ENCODE results near the gene RBBP9. TPM values are rescaled to one million over a fixed set of nuclear protein-coding genes. Genes with fewer than 3 reads are reported as not detected.

RBBP9 gene
- polyA plus RNA-seq, 1 experiment: 8.5 TPM

- no peak overlapping the region for H3K4me3 ChIP-seq (ENCODE audit: low read depth, low read length)
- POLR2A ChIA-PET: no interaction called here
- CTCF ChIA-PET: no interaction called here
- no peak for DNase-seq (ENCODE audit: low read depth)
- H3K27me3 ChIP-seq (ENCODE audit: control insufficient read depth, insufficient read depth, low read length): no peaks in the 10 kb centered on the region
- TF ChIP-seq, protein P1, sequence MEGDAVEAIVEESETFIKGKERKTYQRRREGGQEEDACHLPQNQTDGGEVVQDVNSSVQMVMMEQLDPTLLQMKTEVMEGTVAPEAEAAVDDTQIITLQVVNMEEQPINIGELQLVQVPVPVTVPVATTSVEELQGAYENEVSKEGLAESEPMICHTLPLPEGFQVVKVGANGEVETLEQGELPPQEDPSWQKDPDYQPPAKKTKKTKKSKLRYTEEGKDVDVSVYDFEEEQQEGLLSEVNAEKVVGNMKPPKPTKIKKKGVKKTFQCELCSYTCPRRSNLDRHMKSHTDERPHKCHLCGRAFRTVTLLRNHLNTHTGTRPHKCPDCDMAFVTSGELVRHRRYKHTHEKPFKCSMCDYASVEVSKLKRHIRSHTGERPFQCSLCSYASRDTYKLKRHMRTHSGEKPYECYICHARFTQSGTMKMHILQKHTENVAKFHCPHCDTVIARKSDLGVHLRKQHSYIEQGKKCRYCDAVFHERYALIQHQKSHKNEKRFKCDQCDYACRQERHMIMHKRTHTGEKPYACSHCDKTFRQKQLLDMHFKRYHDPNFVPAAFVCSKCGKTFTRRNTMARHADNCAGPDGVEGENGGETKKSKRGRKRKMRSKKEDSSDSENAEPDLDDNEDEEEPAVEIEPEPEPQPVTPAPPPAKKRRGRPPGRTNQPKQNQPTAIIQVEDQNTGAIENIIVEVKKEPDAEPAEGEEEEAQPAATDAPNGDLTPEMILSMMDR (IDR thresholded peaks at IDR 0.05; ENCODE audit: insufficient read depth, low read depth, low read length): no peak
- H3K36me3 ChIP-seq (ENCODE audit: control insufficient read depth, insufficient read depth, low read length): no peaks in the 10 kb centered on the region
Measured at GRCh38 chr20:18436847-18437246, 60.2 kb downstream of the RBBP9 start.

Small RNA genes lying within 50 kb of the gene (small RNA-seq; reads per million reads assigned to genes)
- not detected for gene MIR3192 (ENCODE audit: insufficient read length, low read depth, low replicate concordance)

Other genes starting within 250 kb of the RBBP9 start
- gene ZNF133, start 208.7 kb downstream of the RBBP9 start, polyA plus RNA-seq (2011; rRNA removed): 13.9 and 18.6 TPM in 2 replicates
- gene DZANK1, start 30.2 kb downstream of the RBBP9 start, polyA plus RNA-seq (2011; rRNA removed): 2.0 TPM in 2 replicates
- gene POLR3F, start 29.8 kb downstream of the RBBP9 start, polyA plus RNA-seq (2011; rRNA removed): 8.8 and 10.9 TPM in 2 replicates
- gene SEC23B, start 10.7 kb upstream of the RBBP9 start, polyA plus RNA-seq (2011; rRNA removed): 49.2 and 56.5 TPM in 2 replicates
- 108 and 232 TPM in 2 replicates for gene SMIM26, start 70.2 kb upstream of the RBBP9 start, polyA plus RNA-seq (2011; rRNA removed)
- 47.3 and 57.7 TPM in 2 replicates for gene DTD1, start 90.8 kb upstream of the RBBP9 start, polyA plus RNA-seq (2011; rRNA removed)

Data from BJ (cell line).